K562 (cell line): ENCODE data around the gene DNASE1L1.
A peak's percentile ranks its signal among the peaks of the same experiment; 100 is the strongest.

ENCODE experiments used
- KAT2B ChIP-seq: IDR thresholded peaks from one replicate; pipeline ENCODE4 v1.6.1; 2012; ENCODE audit warnings: low read depth, mild to moderate bottlenecking, control low read depth, inconsistent platforms, low read length, moderate library complexity
- KLF1 ChIP-seq: fragments of 450-650 bp; IDR thresholded peaks from 2 replicates; pipeline ENCODE4 v1.6.1; 2016; ENCODE audit warnings: missing genetic modification characterization, missing compliant biosample characterization
- SMAD3 ChIP-seq: fragments of 450-650 bp; formaldehyde crosslinking; conservative IDR thresholded peaks from 2 replicates; pipeline ENCODE4 v1.4.0; 2020; ENCODE audit warnings: mild to moderate bottlenecking
- TCF7L2 ChIP-seq: fragments of 150-350 bp; IDR thresholded peaks from 2 replicates; pipeline ENCODE4 v1.6.1; 2016; ENCODE audit warnings: low read depth, mild to moderate bottlenecking, low read length, moderate library complexity
- THRAP3 ChIP-seq: fragments of 450-650 bp; IDR thresholded peaks from 2 replicates; pipeline ENCODE4 v1.6.1; 2016; ENCODE audit warnings: mild to moderate bottlenecking, inconsistent platforms, borderline replicate concordance
- ZFP36 ChIP-seq: fragments of 150-350 bp; IDR thresholded peaks from 2 replicates; pipeline ENCODE4 v1.6.1; 2018; ENCODE audit warnings: low read length, low read depth; ENCODE audit not compliant: partially characterized antibody
- TF ChIP-seq, protein P1 (sequence below): sonication (generic); formaldehyde crosslinking; IDR thresholded peaks from 2 replicates; pipeline ENCODE4 v1.8.0; 2022; ENCODE audit warnings: mild to moderate bottlenecking, missing genetic modification reagents
- TF ChIP-seq, protein P2 (sequence below), 3 experiments: IDR thresholded peaks in 2 of 3; conservative IDR thresholded peaks in 1 of 3; 2 replicates each; pipeline ENCODE4 v1.5.1; 2011 to 2012; ENCODE audit warnings: low read length in 3 of 3, mild to moderate bottlenecking in 3 of 3, control low read depth in 2 of 3, improper control_type of control experiment in 1 of 3, inconsistent platforms in 1 of 3, low read depth in 1 of 3, mixed read lengths in 1 of 3, moderate library complexity in 1 of 3; ENCODE audit not compliant: insufficient read depth in 2 of 3

DNA sequence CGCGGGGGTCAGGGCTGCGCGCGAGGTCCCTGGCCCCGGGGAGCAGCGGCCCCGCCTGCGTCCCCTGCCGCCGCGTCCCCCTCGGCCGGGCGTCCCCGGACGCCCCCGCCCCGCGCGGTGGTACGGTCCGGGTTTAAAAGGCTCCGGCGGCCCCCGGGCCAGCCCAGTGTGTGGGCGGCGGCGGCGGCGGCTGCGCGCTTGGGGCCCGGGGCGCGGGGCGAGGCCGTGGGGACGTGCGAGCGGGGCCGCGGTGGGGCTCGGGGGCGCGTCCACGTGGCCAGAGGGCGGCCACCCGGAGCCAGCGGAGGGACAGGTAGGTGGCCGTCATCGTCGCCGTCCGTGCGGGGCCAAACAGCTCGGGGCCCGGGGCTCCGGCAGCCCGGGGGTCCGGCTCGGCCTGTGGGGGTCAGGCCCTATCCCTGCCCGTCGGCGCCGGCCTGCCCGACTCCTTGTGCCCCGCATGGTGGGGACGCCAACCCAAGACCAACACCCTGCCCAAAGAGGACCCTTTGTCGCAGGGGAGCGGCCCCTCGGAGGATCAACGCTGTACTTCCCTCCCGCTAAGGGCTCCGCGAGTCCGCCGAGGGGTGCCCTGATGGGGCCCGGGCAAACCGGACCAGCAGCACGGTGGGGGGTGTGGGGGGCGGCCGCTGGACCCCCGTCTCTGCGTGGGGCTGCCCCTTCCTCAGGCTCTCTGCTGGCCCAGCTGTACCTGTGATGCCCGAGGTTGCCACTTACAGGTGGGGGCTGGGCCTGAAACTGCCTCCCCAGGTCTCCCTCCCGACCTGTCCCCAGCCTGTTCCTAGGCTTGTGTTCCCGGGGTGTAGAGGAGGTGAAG lies 49.3 kb upstream of the DNASE1L1 start, which contains the start of gene PLXNA3:
- TF ChIP-seq TCF7L2 (peak; percentile 78), ZFP36 (no peak), KAT2B (no peak), KLF1 (tag) (no peak), SMAD3 (CRISPR knock-in tag) (no peak), THRAP3 (no peak)
- TF ChIP-seq, protein P1, sequence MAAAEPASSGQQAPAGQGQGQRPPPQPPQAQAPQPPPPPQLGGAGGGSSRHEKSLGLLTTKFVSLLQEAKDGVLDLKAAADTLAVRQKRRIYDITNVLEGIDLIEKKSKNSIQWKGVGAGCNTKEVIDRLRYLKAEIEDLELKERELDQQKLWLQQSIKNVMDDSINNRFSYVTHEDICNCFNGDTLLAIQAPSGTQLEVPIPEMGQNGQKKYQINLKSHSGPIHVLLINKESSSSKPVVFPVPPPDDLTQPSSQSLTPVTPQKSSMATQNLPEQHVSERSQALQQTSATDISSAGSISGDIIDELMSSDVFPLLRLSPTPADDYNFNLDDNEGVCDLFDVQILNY (CRISPR knock-in tag) = no peak
- TF ChIP-seq, protein P2, sequence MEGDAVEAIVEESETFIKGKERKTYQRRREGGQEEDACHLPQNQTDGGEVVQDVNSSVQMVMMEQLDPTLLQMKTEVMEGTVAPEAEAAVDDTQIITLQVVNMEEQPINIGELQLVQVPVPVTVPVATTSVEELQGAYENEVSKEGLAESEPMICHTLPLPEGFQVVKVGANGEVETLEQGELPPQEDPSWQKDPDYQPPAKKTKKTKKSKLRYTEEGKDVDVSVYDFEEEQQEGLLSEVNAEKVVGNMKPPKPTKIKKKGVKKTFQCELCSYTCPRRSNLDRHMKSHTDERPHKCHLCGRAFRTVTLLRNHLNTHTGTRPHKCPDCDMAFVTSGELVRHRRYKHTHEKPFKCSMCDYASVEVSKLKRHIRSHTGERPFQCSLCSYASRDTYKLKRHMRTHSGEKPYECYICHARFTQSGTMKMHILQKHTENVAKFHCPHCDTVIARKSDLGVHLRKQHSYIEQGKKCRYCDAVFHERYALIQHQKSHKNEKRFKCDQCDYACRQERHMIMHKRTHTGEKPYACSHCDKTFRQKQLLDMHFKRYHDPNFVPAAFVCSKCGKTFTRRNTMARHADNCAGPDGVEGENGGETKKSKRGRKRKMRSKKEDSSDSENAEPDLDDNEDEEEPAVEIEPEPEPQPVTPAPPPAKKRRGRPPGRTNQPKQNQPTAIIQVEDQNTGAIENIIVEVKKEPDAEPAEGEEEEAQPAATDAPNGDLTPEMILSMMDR (IDR thresholded peaks at IDR 0.05 in 2 of 3, conservative IDR thresholded peaks at IDR 0.05 in 1 of 3; ENCODE audit: insufficient read depth in 2 of 3, low read depth in 1 of 3, low read length in 3 of 3) = no peak
